HL-60 (cell line): ENCODE data around the gene CD163L1.

Source experiments
- CTCF ChIP-seq: IDR thresholded peaks from one replicate; pipeline ENCODE4 v1.5.1; 2011; ENCODE audit warnings: low read length, control low read depth, inconsistent platforms; ENCODE audit not compliant: insufficient read depth
- GABPA ChIP-seq: IDR thresholded peaks from 2 replicates; pipeline ENCODE4 v1.6.1; 2012; ENCODE audit warnings: low read depth
- POLR2AphosphoS5 ChIP-seq: IDR thresholded peaks from 2 replicates; pipeline ENCODE4 v1.6.1; 2012; ENCODE audit warnings: low read depth
- REST ChIP-seq: IDR thresholded peaks from 2 replicates; pipeline ENCODE4 v1.6.1; 2012; ENCODE audit warnings: low read depth; ENCODE audit not compliant: insufficient replicate concordance
- SPI1 ChIP-seq: IDR thresholded peaks from 2 replicates; pipeline ENCODE4 v1.6.1; 2012; ENCODE audit warnings: low read depth, mild to moderate bottlenecking, borderline replicate concordance

- TF ChIP-seq CTCF (no peak), POLR2AphosphoS5 (no peak), GABPA (no peak), REST (no peak), SPI1 (no peak)
Observed at GRCh38 chr12:7376196-7376595, 67.8 kb downstream of the CD163L1 start.
